ENCODE measurements around the gene C6orf47.

C6orf47 gene

GRCh38 chr6:31641370-31641769 is 19.2 kb downstream of the C6orf47 start:
- TF ChIP-seq CTCF (IDR thresholded peaks at IDR 0.05) = no peak
- DNase-seq (ENCODE audit: low spot score) = no peak
- no peak overlapping the region for H3K4me3 ChIP-seq
- no peak overlapping the region for H3K27ac ChIP-seq

GRCh38 chr6:31640612-31641011 is 20.0 kb downstream of the C6orf47 start:
- no peak overlapping the region for H3K27ac ChIP-seq
- no peak for DNase-seq (ENCODE audit: low spot score)
- TF ChIP-seq CTCF (IDR thresholded peaks at IDR 0.05) = no peak
- no peak overlapping the region for H3K4me3 ChIP-seq

GRCh38 chr6:31639449-31639861 is 21.1 kb downstream of the C6orf47 start:
- no peak overlapping the region for H3K4me3 ChIP-seq
- DNase-seq (ENCODE audit: low spot score) = no peak
- no peak overlapping the region for H3K27ac ChIP-seq
- TF ChIP-seq CTCF (IDR thresholded peaks at IDR 0.05) = no peak

GRCh38 chr6:31639043-31639442 is 21.5 kb downstream of the C6orf47 start:
- DNase-seq (ENCODE audit: low spot score) = no peak
- Histone ChIP-seq H3K4me3 (no peak overlapping the region), H3K27ac (no peak overlapping the region)
- no peak for TF ChIP-seq CTCF (IDR thresholded peaks at IDR 0.05)

GRCh38 chr6:31636698-31637596 is 23.6 kb downstream of the C6orf47 start:
- TF ChIP-seq CTCF (IDR thresholded peaks at IDR 0.05) = no peak
- no peak for DNase-seq (ENCODE audit: low spot score)
- H3K27ac ChIP-seq = no peak overlapping the region

GRCh38 chr6:31634969-31635575 is 25.5 kb downstream of the C6orf47 start:
- TF ChIP-seq CTCF (IDR thresholded peaks at IDR 0.05) = no peak
- DNase-seq (ENCODE audit: low spot score) = no peak
- no peak overlapping the region for H3K4me3 ChIP-seq
- no peak overlapping the region for H3K27ac ChIP-seq

More at GRCh38 chr6:31636698-31637596, 23.6 kb downstream of the C6orf47 start:
- H3K4me3 ChIP-seq = no peak overlapping the region

- Histone ChIP-seq H3K4me3 (no peak overlapping the region), H3K27ac (no peak overlapping the region)
- no peak for DNase-seq (ENCODE audit: low spot score)
- no peak for TF ChIP-seq CTCF (IDR thresholded peaks at IDR 0.05)
Observed at GRCh38 chr6:31634131-31634530, 26.4 kb downstream of the C6orf47 start.

All from coronary artery (tissue), 2 donors.